Activated CD8-positive, alpha-beta memory T cell treated with anti-CD3 and anti-CD28 coated beads, Interleukin-2, amount 50 U/mL, for 1 hour (primary cell): ENCODE data around the gene PVALEF.

Source experiments
- DNase-seq: peaks from one replicate; pipeline ENCODE4 v3.0.0-alpha.2; 2020; ENCODE audit errors: extremely low read depth

Gene PVALEF

GRCh38 chr17:81197409-81197795 is 32.1 kb downstream of the PVALEF start:
- no peak for DNase-seq

DNA sequence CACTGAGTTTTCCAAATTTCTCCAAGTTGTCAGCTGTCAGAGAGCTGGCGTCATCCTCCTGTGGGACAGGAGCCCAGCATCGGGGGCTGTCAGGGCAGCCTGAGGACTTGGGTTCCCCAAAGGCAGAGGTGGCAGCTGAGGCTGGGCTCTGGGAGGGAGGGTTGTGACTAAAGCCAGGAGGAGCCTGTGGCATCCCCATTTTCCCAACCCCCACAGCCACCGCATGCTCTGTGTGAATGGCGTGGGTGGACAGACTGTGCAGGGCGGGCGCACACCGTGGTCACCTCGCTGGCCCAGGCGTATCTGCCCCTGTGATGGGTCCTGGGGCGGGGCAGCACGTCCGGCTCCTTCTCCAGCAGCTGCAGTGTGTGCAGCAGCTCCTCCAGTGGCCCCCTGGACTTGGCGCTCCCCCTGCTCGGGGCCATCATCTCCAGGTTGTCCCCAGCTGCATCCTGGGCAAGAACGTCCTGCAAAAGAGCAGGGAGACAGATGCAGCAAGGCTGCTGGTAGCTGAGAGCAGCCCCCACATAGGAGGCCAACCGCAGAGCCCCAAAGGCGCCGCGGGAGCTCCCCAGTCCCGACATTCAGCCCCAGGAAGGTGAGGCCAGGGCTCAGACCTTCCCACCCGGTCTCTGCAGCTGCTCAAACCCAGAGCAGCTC is 32.7 kb downstream of the PVALEF start:
- DNase-seq, result no peak

- DNase-seq, result no peak
Observed at GRCh38 chr17:81198826-81199481, 33.6 kb downstream of the PVALEF start.

- no peak for DNase-seq
Observed at GRCh38 chr17:81199482-81199830, 34.1 kb downstream of the PVALEF start.

DNA sequence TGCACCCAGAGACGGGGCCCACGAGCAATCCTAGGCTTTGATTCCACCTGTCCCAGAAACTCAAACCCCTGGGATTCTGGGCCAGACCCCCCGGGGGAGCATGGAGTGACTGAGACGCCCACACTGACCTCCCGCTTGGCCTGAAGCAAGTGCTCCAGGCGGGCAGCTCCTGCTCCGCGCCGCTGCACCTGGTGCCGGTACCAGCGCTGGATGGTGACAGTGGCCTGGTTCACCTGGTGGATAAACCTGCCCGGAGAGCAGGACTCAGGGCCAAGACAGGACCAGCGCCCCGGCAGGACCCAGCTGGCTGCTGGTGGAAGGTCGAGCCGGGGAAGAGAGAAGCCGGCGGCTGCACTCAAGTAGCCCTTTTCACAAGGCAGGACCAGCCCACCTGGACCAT is 34.9 kb downstream of the PVALEF start:
- no peak for DNase-seq

- no peak for DNase-seq
Observed at GRCh38 chr17:81200695-81201580, 35.6 kb downstream of the PVALEF start.

DNA sequence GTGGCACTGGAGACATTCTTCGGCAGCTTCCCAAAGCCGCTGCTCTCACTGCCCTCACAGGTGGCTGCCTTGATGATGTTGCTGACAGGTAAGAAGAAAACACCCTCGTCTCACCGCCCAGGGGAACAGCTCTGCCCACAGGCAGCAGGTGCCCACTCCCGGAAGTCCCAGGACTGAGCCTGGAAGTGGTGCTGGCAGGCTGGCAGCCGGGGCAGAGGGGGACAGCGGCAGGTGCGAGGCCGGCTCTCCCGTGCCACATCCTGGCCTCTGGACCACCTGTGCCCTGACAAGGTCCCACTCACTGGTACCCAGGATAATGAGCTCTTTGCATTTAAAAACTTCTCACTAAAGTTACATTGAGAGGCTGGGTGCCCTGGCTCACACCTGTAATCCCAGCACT is 37.0 kb downstream of the PVALEF start:
- DNase-seq, result no peak

DNA sequence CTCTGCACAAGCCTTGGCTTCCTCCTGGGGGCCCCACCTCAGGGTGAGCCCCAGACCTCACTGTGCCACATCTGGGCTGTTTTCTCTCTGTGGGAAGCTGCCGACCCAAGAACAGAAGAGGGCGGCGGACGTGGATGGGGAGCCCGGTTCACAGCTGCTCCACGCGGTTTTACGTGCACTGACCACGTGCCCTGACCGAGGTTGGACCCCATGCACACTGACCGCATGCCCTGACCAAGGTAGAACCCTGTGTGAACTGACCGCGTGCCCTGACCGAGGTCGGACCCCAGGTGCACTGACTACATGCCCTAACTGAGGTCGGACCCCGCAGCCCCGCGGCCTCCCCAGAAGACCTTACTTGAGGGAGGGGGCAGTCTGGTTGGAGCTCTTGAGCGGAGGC is 37.8 kb downstream of the PVALEF start:
- no peak for DNase-seq

DNA sequence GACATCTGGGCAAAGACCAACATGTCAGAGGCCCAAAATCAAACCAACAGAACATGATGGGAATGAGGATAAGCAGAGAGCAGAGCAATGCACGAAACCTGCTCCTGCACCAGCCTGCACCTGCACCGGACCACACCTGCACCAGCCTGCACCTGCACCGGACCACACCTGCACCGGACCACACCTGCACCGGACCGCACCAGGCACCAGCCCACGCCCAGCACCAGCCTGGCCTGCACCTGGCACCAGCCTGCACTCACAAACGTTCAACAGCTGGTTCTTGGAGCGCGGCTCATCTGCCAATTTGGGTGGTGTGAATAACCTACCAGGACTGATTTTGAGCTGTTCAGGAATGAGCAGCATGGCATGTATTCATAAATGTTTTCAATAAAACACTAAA is 39.3 kb downstream of the PVALEF start:
- DNase-seq, result no peak

DNA sequence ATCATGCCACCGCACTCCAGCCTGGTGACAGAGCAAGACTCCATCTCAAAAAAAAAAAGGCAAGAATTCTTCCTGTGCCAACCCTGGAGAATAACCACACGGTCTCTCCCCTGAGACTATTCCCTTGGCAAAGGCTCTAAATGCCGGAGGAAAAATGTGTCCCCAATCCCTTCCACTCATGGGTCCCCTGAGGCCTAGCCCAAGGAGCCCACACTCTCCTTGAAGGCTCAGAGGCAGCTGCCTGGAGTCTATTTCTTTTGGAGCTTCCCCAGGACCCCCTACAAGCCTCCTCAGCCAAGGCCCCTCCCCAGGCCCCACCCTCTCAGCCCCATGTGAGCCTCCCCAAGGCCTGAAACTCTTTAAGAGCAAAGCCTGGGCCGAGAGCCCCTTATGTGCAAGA is 40.9 kb downstream of the PVALEF start:
- DNase-seq, result no peak

GRCh38 chr17:81206657-81207056 is 41.4 kb downstream of the PVALEF start:
- no peak for DNase-seq

DNA sequence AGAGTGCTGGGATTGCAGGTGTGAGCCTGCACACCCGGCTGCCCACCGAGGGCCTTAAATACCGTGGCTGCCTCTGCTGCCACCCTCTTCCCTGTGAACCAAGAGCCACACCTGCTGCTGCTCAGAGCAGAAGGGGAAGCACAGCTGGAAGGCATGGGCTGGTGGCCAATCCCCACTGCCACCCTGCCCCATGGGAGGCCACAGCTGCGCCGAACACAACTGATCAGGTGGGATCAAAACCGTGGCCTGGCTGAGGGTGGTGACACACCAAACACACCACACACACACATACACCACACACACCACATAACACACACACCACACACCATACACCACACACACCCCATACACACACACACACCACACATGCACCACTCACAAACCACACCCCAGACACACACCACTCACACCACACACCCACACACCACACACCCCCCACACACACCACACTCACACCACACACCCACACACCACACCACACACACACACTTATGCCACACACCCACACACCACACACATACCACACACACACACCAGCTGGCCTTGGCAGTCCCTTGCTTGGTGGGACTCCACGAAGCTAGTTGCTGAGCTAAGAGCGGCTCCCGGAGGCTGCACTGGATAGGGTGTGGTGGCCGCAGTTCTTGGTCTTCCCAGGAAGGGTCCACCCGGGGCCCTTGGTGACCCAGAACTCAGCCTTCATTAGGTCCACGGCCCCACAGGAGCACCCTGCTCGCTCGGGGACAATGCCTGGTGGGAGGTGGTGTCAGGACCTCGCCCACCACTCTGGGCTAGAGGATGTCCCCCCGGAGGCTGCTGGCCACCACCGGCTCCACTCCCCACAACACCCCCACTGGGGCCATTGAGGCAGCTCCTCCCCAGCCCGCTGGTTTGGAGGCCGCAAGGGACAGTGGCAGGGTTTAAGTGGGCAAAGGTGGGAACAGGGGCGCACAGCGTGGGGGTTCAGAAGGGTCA is 42.6 kb downstream of the PVALEF start:
- DNase-seq, result no peak

DNA sequence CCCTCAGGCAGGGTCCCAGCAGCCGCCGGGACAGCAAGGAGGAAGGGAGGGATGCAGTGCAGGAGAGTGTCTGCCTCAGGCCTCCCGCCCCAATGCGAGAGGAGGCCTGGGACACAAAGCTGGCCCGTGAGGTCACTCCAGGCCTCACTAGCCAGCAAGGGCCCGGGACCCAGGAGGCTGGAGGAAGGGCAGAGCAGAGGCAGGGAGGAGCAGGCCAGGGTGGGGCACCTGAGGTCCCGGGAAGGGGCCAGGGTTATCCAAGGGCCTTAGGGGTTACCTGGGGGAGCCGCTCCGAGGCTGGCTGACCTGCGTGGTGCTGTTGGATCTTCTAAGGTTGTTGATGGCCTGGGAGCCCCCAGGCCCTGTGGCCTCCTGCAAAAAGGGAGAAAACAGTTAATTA is 43.3 kb downstream of the PVALEF start:
- no peak for DNase-seq

DNA sequence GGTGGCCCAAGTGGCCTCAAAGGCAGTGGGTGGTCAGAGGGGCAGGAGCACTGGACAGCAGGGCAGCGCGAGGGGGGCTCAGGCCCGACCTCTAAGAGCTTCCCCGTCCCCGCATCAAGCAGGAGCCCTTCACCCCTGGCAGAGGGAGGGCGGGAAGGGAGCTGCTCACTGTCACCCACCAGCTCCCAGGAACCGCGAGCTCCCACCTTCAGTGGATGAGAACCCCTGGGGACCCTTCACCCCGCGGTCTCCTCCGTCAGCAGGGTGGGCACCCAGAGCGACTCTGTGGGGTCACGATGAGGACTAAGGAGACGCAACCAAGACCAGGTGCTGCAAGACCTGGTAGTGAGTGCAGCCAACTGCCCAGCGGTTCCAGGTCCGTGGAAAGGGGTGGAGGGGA is 43.8 kb downstream of the PVALEF start:
- DNase-seq, result no peak

DNA sequence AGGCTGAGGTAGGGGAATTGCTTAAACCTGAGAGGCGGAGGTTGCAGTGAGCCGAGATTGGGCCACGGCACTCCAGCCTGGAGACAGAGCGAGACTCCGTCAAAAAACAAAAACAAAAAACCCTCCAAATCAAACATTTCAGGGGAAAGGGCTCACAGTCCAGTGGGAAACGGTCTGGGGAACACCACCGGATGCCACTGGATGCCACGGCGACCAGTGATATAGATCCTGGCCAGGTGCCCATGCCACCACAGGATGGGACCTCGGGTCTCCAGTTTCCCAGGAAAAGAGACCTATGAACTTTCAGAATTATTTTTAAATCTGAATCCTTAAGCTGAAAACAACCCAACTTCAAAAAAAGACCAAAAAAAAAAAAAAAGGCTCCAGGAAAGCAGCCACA is 45.2 kb downstream of the PVALEF start:
- no peak for DNase-seq

GRCh38 chr17:81210868-81211267 is 45.6 kb downstream of the PVALEF start:
- DNase-seq, result no peak

DNA sequence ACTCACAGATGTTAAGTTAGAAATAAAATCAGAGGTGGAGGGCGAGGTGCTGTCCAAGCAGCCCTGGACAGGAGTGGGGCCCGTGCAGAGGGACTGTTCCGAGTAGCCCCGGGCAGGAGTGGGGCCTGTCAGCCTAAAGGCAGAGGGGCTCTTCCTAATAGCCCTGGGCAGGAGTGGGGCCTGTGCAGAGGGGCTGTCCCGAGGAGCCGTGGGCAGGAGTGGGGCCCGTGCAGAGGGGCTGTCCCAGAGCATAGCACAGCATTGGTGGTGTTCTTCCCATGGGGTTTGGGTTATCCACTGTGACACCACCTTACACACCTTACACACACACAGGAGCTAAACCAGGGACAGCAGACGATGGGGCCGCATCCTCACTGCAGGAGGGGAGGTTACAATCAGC is 47.1 kb downstream of the PVALEF start:
- no peak for DNase-seq

GRCh38 chr17:81213978-81214377 is 48.7 kb downstream of the PVALEF start:
- no peak for DNase-seq

DNA sequence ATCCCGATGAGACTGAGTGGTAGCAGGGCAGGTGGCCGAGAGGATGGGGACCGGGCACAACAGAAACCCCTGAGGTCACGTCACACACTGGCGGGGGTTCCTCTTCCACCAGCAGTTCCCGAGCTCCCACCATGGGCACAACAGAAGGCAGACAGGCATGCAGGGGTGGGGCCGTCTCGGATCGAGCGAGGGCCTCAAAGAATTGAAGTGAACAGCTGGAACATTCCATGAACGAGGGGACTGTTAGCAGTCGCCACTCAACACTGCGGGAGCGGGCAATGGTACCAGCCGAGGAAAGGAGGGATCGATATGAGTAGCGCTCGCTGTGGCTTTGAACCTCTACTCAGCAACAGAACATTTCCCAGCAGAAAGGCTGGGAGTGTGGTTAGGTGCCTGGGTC is 52.2 kb downstream of the PVALEF start:
- no peak for DNase-seq

DNA sequence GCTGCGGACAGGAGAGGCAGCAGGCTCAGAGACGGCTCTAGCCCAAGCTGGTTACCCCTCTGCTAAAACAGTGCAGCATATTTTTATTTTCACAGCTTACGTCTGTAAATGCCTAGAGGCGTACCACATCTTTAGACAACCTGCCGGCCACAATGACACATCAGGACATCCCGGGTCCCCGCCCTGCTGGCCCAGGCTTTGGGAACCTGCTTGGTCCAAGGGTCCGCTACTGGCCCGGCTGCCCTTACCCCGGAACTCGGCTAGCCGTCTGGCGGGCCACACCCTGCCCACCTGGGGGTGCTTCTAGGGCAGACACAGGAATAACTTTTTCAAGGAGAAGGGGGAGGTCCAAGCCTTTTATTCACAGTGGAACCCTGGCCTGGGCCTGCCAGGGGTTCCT is 53.2 kb downstream of the PVALEF start:
- no peak for DNase-seq

GRCh38 chr17:81218991-81219390 is 53.7 kb downstream of the PVALEF start:
- no peak for DNase-seq
